Measurements from ENCODE around the gene CHST6.
"Not testable (repeated sequence)": the region's sequence is repeated elsewhere in the genome, so short reads cannot be mapped to it uniquely, and the experiment has no call there.

Gene CHST6

GRCh38 chr16:75502916-75503605 lies 7.8 kb upstream of the CHST6 start:
- DNase-seq, result no peak

- not testable (repeated sequence) for DNase-seq
Measured at GRCh38 chr16:75501820-75502219, 6.6 kb upstream of the CHST6 start.

GRCh38 chr16:75501359-75501758 lies 6.1 kb upstream of the CHST6 start:
- DNase-seq, result no peak

- DNase-seq, result not testable (repeated sequence)
Measured at GRCh38 chr16:75498605-75499322, 3.5 kb upstream of the CHST6 start.

- no peak for DNase-seq
Measured at GRCh38 chr16:75497558-75497957, 2.3 kb upstream of the CHST6 start.

GRCh38 chr16:75494661-75495075 lies 573 bp downstream of the CHST6 start:
- DNase-seq, result no peak

- no peak for DNase-seq
Measured at GRCh38 chr16:75494184-75494583, 1.1 kb downstream of the CHST6 start.

- no peak for DNase-seq
Measured at GRCh38 chr16:75491876-75492275, 3.4 kb downstream of the CHST6 start.

- DNase-seq, result no peak
Measured at GRCh38 chr16:75488322-75488721, 6.9 kb downstream of the CHST6 start.

GRCh38 chr16:75486676-75487313 lies 8.4 kb downstream of the CHST6 start:
- no peak for DNase-seq

- DNase-seq, result no peak
Measured at GRCh38 chr16:75486014-75486675, 9.1 kb downstream of the CHST6 start.

- no peak for DNase-seq
Measured at GRCh38 chr16:75485230-75486013, 9.8 kb downstream of the CHST6 start.

- DNase-seq, result no peak
Measured at GRCh38 chr16:75483222-75483621, 12.0 kb downstream of the CHST6 start.

- DNase-seq, result no peak
Measured at GRCh38 chr16:75482434-75483205, 12.6 kb downstream of the CHST6 start.

- no peak for DNase-seq
Measured at GRCh38 chr16:75481475-75481874, 13.8 kb downstream of the CHST6 start.

- no peak for DNase-seq
Measured at GRCh38 chr16:75479421-75479990, 15.7 kb downstream of the CHST6 start.

- no peak for DNase-seq
Measured at GRCh38 chr16:75478480-75479345, 16.5 kb downstream of the CHST6 start.

- peak in 1 of 2 donors; percentile 23 for DNase-seq
Measured at GRCh38 chr16:75477680-75478473, 17.4 kb downstream of the CHST6 start.

GRCh38 chr16:75476817-75477216 lies 18.4 kb downstream of the CHST6 start:
- DNase-seq, result no peak

Measured in CD4-positive, alpha-beta T cell treated with Interleukin-4 for 1 hour (primary cell).